Measurements from ENCODE around the gene RAPGEF5.

RAPGEF5 gene

DNA sequence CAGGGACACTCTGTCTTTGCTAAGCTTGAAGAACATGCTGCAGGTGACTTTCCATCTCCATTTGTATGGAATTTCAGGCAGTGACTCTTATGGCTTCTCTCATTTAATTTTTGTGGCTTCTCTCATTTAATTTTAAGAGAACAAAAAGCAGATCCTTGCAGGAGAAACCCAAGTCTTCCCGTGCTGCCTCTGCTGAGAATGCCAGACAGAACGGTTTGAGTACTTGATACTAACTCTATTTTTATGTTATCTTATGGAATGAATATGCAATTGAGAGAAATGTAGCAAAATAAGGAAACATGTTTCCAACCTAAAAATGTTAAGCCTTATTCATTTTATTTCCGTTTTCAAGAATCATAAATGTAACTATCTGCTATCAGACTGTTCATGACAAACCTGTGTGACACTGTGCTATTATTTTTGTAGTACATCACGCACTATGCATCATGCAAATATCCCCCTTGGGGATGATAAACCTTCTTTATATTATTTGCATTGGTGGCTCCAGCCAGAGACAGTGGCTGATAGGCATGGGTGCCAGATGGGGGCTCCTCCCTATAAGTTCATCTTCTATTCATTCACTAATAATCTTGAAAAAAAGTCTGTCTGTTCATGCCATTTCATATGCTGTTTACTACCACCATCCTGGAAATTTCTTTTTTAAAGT lies 6.9 kb upstream of the RAPGEF5 start:
- H3K36me3 ChIP-seq (ENCODE audit: control insufficient read depth, insufficient read depth, low read length) = no peaks in the 10 kb centered on the region
- H3K4me3 ChIP-seq (ENCODE audit: low read depth, low read length) = no peak overlapping the region
- no peak overlapping the region for H2AFZ ChIP-seq
- no peaks in the 10 kb centered on the region for H3K27me3 ChIP-seq (ENCODE audit: control insufficient read depth, insufficient read depth, low read length)
- no peak overlapping the region for H3K9ac ChIP-seq
- no peak overlapping the region for H3K27ac ChIP-seq
- H3K4me1 ChIP-seq = no peaks in the 10 kb centered on the region
- H3K4me2 ChIP-seq (ENCODE audit: low read length) = no peak overlapping the region
- TF ChIP-seq, protein P1, sequence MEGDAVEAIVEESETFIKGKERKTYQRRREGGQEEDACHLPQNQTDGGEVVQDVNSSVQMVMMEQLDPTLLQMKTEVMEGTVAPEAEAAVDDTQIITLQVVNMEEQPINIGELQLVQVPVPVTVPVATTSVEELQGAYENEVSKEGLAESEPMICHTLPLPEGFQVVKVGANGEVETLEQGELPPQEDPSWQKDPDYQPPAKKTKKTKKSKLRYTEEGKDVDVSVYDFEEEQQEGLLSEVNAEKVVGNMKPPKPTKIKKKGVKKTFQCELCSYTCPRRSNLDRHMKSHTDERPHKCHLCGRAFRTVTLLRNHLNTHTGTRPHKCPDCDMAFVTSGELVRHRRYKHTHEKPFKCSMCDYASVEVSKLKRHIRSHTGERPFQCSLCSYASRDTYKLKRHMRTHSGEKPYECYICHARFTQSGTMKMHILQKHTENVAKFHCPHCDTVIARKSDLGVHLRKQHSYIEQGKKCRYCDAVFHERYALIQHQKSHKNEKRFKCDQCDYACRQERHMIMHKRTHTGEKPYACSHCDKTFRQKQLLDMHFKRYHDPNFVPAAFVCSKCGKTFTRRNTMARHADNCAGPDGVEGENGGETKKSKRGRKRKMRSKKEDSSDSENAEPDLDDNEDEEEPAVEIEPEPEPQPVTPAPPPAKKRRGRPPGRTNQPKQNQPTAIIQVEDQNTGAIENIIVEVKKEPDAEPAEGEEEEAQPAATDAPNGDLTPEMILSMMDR (IDR thresholded peaks at IDR 0.05) = no peak
- H3K79me2 ChIP-seq = no peaks in the 10 kb centered on the region
- H3K9me3 ChIP-seq (ENCODE audit: control insufficient read depth, low read length) = no peaks in the 10 kb centered on the region

DNA sequence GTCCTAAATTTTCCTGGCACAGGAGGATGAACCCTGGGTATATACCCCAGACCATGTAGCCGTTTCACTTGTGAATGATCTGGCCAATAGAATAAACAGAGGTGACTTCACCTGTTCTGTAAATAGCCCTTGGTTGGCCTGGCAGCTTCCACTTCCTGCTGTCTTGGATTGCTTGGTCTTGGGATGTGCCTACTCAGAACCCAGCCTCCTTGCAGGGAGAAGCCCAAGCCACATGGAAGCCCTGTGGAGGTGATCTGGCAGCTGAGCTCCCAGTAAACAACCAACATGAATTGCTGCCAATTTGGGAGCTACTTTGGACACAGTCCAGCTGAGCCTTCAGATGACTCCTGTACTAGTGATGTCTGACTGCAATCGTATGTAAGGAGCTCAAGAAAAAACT lies 4.8 kb upstream of the RAPGEF5 start:
- H3K4me3 ChIP-seq (ENCODE audit: low read depth, low read length) = no peak overlapping the region
- no peaks in the 10 kb centered on the region for H3K36me3 ChIP-seq (ENCODE audit: control insufficient read depth, insufficient read depth, low read length)
- TF ChIP-seq, protein P1 (IDR thresholded peaks at IDR 0.05) = no peak
- H3K27me3 ChIP-seq (ENCODE audit: control insufficient read depth, insufficient read depth, low read length) = no peaks in the 10 kb centered on the region
- no peak overlapping the region for H3K9ac ChIP-seq
- peak overlapping the region; percentile 43 for H2AFZ ChIP-seq
- no peaks in the 10 kb centered on the region for H3K4me1 ChIP-seq
- no peak overlapping the region for H3K4me2 ChIP-seq (ENCODE audit: low read length)
- H3K9me3 ChIP-seq (ENCODE audit: control insufficient read depth, low read length) = no peaks in the 10 kb centered on the region
- H3K27ac ChIP-seq = no peak overlapping the region
- no peaks in the 10 kb centered on the region for H3K79me2 ChIP-seq

DNA sequence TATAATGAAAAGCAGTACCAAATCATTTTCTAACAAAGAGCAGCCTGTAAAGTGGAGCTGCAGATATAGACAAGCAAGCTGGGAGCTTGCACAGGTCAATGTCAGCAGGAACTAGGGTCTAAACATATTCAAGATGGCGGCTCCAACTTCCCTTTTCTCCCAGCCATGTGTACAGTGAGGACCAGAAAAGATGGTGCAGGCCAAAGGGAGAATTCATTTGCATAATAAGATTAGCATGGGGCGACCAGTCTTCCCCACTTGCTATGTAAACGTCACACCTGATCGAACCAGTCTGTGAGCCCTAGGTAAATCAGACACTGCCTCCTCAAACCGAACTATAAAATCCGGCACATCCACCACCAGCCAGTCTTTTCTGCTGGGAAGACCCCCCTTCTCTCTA lies 4.4 kb upstream of the RAPGEF5 start:
- Histone ChIP-seq H3K36me3 (ENCODE audit: control insufficient read depth, insufficient read depth, low read length) (no peaks in the 10 kb centered on the region), H3K27ac (no peak overlapping the region), H3K79me2 (no peaks in the 10 kb centered on the region), H3K4me2 (ENCODE audit: low read length) (no peak overlapping the region), H3K27me3 (ENCODE audit: control insufficient read depth, insufficient read depth, low read length) (no peaks in the 10 kb centered on the region), H2AFZ (no peak overlapping the region), H3K4me3 (ENCODE audit: low read depth, low read length) (no peak overlapping the region), H3K4me1 (no peaks in the 10 kb centered on the region), H3K9ac (no peak overlapping the region), H3K9me3 (ENCODE audit: control insufficient read depth, low read length) (no peaks in the 10 kb centered on the region)
- TF ChIP-seq, protein P1 (IDR thresholded peaks at IDR 0.05) = no peak

DNA sequence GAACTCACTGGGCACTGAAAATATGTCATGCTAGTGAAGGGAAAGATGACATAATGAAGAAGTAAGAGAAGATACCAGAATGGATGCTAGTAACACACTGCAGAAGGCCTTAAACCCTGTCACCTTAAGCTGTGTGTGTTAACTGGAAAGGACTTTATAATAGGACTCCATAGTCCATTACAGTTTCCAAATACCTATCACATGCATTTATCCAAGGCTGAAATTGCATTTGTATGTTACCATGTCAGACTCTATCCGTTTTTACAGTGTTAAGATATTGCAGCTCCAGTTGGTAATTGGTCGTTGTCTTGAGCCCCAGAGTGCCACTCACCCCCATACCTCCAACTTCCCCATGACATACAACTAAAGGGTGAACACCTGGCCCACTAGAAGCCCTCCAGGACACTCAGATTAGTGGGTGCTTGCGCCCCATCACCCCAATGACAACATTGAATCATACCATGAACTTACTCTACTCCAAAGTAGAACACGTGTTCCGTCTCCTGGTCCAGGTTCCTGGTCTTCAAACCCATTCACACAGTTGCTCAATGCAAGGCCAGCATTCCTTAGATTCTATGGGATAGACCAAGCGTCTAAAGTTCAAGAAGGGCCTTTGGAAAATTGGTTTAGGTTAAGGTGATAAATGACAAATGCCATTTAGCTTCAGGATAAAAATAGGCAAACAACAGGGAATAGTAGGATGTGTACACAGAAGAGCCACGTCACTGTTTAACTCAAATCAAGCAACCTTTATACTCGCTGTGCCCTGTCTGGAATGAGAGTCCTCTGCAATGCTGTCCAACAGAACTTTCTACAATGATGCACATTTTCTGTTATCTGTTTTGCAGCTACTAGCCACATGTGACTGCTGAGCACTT lies 2.1 kb upstream of the RAPGEF5 start:
- Histone ChIP-seq H3K79me2 (no peaks in the 10 kb centered on the region), H3K4me2 (ENCODE audit: low read length) (no peak overlapping the region), H3K9me3 (ENCODE audit: control insufficient read depth, low read length) (no peaks in the 10 kb centered on the region), H3K36me3 (ENCODE audit: control insufficient read depth, insufficient read depth, low read length) (no peaks in the 10 kb centered on the region), H3K9ac (no peak overlapping the region), H3K4me1 (peaks cover 6% of the 10 kb centered on the region), H3K27ac (no peak overlapping the region), H3K27me3 (ENCODE audit: control insufficient read depth, insufficient read depth, low read length) (no peaks in the 10 kb centered on the region), H3K4me3 (ENCODE audit: low read depth, low read length) (no peak overlapping the region), H2AFZ (no peak overlapping the region)
- TF ChIP-seq, protein P1 (IDR thresholded peaks at IDR 0.05) = no peak

Measured in parathyroid adenoma (tissue), 2 donors.